Measurements from ENCODE around the gene FAHD1.
"Not testable (repeated sequence)": the region's sequence is repeated elsewhere in the genome, so short reads cannot be mapped to it uniquely, and the experiment has no call there.

FAHD1 gene

GRCh38 chr16:1789643-1790045 is 37.4 kb upstream of the FAHD1 start:
- DNase-seq (ENCODE audit: low spot score), result no peak

GRCh38 chr16:1790261-1790610 is 36.8 kb upstream of the FAHD1 start:
- no peak for DNase-seq (ENCODE audit: low spot score)

GRCh38 chr16:1790611-1791255 is 36.3 kb upstream of the FAHD1 start:
- DNase-seq (ENCODE audit: low spot score), result no peak

- DNase-seq (ENCODE audit: low spot score), result no peak
Measured at GRCh38 chr16:1791256-1791942, 35.6 kb upstream of the FAHD1 start.

GRCh38 chr16:1791943-1792812 is 34.8 kb upstream of the FAHD1 start:
- no peak for DNase-seq (ENCODE audit: low spot score)

GRCh38 chr16:1792836-1793577 is 34.0 kb upstream of the FAHD1 start:
- DNase-seq (ENCODE audit: low spot score), result no peak

- DNase-seq (ENCODE audit: low spot score), result no peak
Measured at GRCh38 chr16:1793578-1794220, 33.3 kb upstream of the FAHD1 start, which contains the start of gene IGFALS. IGFALS (minus strand) TSS chr16:1793705; CDS start chr16:1793652, 53 bp downstream.

- DNase-seq (ENCODE audit: low spot score), result no peak
Measured at GRCh38 chr16:1794221-1794871, 32.7 kb upstream of the FAHD1 start.

GRCh38 chr16:1794908-1795666 is 31.9 kb upstream of the FAHD1 start:
- no peak for DNase-seq (ENCODE audit: low spot score)

- DNase-seq (ENCODE audit: low spot score), result not testable (repeated sequence)
Measured at GRCh38 chr16:1799263-1799662, 27.7 kb upstream of the FAHD1 start.

GRCh38 chr16:1800701-1801100 is 26.3 kb upstream of the FAHD1 start:
- no peak for DNase-seq (ENCODE audit: low spot score)

GRCh38 chr16:1807626-1808025 is 19.4 kb upstream of the FAHD1 start:
- no peak for DNase-seq (ENCODE audit: low spot score)

GRCh38 chr16:1808691-1809090 is 18.3 kb upstream of the FAHD1 start:
- DNase-seq (ENCODE audit: low spot score), result no peak

GRCh38 chr16:1809281-1809801 is 17.7 kb upstream of the FAHD1 start:
- no peak for DNase-seq (ENCODE audit: low spot score)

- no peak for DNase-seq (ENCODE audit: low spot score)
Measured at GRCh38 chr16:1810106-1810505, 16.9 kb upstream of the FAHD1 start.

GRCh38 chr16:1810536-1810935 is 16.5 kb upstream of the FAHD1 start:
- DNase-seq (ENCODE audit: low spot score), result no peak

GRCh38 chr16:1812732-1813163 is 14.3 kb upstream of the FAHD1 start:
- no peak for DNase-seq (ENCODE audit: low spot score)

GRCh38 chr16:1815461-1815860 is 11.5 kb upstream of the FAHD1 start:
- no peak for DNase-seq (ENCODE audit: low spot score)

GRCh38 chr16:1816396-1817275 is 10.4 kb upstream of the FAHD1 start:
- no peak for DNase-seq (ENCODE audit: low spot score)
